ENCODE data around the gene CD300A.

The CD300A gene

DNA sequence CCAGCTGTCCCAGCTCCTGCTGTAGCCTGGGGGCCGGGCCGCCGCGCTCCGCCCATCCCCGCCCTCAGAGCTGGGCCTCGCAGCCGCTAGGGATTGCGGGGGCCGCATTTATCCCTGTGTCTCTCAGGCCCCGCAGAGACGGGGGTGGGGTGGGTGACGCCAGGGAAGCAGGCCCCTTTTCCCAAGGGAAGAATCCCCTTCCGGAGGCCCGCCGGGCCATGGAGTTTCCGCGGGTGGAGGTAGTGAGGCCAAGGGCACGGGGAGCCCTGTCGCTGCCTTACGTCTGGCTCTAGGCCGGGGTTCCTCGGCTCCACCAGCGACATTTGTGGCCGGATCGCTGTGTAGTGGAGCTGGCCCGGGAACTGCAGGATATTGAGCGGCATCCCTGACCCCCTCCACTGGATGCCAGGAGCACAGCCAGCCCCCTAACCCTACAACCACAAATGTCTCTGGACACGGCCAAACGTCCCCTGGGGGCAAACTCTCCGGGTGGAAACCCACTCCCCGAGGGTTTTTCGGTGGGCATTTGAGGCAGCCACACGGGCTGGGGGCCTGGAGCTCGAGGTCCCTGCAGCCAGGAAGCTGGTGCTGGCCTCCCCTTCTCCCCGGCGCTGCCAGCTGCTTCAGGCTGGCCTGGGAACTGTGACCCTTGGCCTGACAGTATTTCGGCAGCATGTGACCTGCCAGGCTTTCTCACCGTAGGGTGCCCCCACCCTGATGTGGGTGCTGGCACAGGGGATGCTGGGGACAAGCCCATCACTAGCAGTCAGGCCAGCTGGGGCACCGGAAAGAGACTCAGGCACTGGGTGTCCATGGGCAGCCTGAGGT, 12.0 kb upstream of the CD300A start:
- DNase-seq (ENCODE audit: low read depth in 2 of 2), result no peak

DNA sequence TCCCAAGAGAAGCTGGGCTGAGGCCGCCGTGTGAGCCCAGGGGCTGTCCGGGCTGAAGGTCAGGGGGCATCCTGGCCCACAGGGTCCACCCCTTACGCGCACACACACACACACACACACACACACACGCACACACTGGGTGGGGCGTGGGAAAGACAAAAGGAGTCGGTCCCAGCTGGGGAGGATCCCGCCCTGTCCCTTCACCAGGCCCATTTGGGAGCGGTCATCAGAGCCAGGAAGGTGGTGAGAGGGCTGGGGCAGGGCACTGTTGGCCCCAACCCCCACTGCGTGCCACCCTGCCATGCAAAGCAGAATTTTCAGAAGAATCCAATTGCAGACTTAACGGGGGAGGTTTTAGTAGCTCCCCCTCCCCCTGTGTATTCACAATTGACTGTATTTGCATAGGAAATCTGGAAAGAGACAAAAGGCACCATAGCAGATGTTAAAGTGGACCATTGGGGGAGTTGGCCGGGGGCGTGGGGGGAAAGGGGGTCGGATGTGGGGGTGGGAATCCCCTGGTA, 11.3 kb upstream of the CD300A start:
- DNase-seq (ENCODE audit: low read depth in 2 of 2), result no peak

DNA sequence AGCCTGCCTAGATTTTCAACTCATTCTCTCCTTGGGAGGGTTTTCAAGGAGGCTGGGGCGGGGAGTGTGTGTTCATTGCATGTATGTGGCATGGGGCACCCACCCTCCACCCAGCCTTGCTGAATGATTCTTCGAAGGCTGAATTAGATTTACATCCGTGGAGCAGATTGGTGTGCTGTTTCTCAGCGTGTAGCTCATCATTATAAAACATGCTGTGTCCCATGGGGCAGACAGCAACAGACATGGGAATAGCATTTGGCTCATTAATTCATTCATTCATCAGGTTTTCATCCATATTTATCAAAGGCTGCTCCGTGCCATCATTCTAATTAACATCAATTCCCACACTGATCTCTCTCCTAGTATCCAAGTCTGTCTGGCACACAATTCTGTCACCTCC, 10.6 kb upstream of the CD300A start:
- no peak for DNase-seq (ENCODE audit: low read depth in 2 of 2)

- peak; percentile 49 to 55 for DNase-seq (ENCODE audit: low read depth in 2 of 2)
These were observed 9.2 kb upstream of the CD300A start for GRCh38 chr17:74457146-74457819.

DNA sequence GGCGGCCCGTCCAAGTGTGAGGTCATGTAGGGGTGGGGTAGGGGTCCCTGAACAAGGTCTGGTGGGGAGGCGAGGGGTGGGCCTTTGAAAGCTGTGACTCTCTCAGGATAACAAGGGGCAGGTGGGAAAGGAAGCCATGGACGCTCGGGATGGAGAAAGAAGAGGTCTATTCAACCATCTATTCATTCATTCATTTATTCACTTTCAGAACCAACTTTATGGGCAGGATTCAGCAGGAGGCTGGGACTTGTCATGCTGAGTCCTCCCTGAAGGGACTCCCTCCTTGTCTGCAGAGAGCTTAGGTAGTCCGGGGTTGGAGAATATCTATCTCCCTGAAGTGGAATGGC, 8.6 kb upstream of the CD300A start:
- DNase-seq (ENCODE audit: low read depth in 2 of 2), result no peak

DNA sequence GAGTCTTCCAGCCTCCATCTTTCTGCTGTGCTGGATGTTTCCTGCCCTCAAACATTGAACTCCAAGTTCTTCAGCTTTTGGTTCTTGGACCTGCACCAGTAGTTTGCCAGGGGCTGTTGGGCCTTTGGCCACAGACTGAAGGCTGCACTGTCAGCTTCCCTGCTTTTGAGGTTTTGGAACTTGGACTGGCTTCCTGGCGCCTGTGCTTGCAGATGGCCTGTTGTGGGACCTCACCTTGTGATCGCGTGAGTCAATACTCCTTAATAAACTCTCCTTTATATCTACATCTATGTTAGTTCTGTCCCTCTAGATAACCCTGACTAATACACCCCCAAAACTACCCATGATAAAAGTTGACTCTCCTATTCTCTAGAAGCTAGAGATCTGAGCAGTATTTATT, 7.6 kb upstream of the CD300A start:
- DNase-seq (ENCODE audit: low read depth in 2 of 2), result no peak

DNA sequence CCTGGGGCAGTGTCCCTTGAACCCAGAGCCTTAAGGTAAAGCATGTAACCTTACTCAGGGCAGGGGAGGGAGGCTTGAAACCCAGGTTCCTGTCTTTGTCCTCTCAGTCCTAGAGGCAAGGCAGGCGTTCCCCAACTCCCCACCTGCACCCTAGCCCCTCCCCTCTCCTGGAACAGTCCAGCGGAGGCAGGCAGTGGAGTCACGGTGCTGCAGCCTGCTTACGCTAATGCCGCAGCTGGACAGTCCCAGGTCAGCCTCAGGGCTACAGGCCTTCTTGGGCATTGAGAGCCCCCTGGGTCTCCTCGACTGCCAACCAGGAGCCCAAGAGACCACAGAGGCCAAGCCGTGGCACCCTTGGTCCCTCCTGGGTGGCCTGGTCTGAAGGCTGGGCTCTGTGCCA, 6.8 kb upstream of the CD300A start:
- no peak for DNase-seq (ENCODE audit: low read depth in 2 of 2)

DNA sequence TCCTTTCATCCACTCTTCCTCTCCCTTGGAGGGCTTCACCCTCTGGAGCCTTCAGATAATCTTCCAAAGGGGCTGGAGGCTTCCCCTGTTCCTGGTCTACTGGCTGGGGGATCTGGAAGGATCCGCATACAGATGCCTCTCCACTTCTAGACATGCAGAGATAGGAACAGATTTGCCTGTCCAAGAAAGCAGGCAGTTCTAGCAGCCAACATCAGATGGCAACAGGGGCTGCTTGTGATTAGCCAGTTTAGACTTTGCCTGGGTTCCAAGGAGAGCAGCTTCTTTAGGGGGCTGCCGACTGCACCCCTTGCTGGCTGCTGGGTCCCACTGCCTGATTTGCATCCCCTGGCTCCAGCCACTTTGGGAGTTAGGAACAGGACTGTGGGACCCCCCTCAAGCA, 6.2 kb upstream of the CD300A start:
- DNase-seq (ENCODE audit: low read depth in 2 of 2), result no peak

- DNase-seq (ENCODE audit: low read depth in 2 of 2), result no peak
These were observed 5.4 kb upstream of the CD300A start for GRCh38 chr17:74460996-74461395.

DNA sequence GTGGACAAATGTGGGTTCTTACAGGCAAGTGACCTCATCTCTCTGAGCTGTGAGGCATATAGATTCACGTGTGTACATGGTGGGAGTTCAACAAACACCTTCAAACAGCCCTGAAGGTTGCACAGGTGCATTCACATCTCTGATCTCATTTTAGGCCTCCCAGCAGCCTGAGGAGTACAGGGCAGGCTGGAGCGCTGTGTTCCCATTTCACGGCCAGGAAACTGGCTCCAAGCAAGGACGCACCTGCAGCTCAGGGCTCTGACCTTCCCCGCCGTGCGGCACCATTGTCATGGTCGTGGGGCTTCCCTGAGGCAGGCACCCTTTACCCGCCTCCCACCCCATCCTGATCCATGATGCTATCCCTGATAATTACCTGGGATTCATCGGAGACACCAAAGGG, 4.8 kb upstream of the CD300A start:
- DNase-seq (ENCODE audit: low read depth in 2 of 2), result no peak

GRCh38 chr17:74464730-74465377, 1.6 kb upstream of the CD300A start:
- DNase-seq (ENCODE audit: low read depth in 2 of 2), result no peak

GRCh38 chr17:74465378-74466110, 890 bp upstream of the CD300A start:
- no peak for DNase-seq (ENCODE audit: low read depth in 2 of 2)

DNA sequence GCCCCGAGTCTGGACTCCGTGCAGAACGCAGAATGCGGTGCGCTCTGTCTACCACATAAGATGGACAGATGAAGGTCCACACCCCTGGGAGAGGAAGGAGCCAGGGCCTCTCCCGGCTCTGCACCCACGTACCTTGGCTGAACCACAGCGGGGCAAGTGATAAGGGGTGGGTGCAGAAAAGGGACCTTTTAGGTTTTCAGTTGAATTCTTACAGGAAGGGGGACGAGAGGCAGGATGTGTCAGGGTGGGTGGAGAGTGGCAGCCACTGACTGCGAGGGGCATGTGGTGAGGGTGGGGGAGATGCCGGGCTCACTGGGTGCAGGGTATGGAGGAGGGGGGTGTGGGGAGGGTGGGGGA, 372 bp downstream of the CD300A start:
- DNase-seq (ENCODE audit: low read depth in 2 of 2), result no peak

DNA sequence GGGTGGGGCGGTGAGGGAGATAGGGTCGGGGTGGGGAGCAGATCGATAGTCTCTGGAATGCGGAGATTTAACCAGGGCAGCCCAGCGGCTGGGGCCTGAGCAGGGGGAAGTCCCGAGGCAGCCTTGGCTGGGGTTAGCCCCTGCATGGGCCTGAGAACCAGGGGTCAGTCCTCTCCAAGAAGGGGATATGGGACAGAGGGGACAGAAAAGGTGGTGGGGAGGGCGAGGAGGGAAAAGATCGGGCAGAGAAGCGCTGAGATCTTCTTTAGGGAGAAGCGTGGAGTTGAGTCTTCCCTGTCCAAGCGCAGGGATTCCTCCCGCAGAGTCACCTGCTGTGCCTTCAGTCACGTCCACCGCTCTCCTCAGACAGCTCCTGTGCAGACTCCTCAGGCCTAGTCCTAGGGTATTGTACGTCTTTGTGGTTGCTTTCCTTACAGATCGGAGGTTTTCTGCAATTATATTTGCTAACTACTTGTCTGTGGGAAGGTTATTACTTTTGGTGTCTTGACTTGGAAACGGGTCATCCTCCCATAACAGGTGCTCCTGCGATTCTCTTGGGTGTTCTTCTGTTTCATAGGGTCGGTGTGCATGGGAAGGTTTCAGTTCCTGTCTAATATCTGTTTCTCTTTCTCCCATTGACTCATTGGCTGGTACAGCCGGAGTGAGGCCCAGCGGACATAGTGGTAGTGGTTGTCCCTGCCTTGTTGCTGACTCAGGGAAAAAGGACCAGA, 952 bp downstream of the CD300A start:
- no peak for DNase-seq (ENCODE audit: low read depth in 2 of 2)

DNA sequence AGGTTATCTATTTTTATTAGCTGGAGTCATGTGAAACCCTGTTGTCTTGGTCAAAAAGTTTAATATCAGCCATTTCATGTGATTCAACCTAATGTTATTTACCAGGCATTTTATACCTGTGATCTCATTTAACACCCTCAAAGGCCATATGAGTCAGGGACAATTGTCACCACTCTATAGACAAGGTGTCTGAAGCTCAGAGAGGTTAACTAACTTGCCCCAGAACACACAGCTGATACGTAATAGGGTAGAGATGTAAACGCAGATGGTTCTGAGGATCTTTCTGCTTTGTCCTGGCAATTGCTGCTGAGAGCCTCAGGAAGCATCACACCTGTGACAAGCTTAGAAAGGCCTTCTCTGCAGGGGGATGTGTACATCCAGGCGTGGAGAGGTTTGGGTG, 4.9 kb downstream of the CD300A start:
- no peak for DNase-seq (ENCODE audit: low read depth in 2 of 2)

DNA sequence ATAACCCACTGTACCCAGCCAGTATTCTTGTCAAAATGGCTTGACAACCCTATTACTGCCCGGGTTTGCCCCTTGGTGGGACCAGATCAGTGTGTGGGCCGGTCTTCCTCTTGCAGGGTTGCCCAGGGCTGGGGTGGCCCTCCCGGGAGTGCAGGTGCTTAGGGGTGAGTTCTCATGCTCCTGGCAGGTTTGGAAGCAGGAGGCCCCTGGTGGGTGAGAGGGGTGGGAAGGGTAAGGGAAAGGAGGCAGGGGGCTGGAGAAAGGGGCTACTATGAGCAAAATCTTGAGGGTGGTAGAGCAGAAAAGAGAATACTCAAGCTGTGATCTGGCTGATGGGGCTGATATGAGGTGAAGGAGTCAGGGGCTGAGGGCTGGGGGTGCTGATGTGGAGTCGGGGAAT, 6.5 kb downstream of the CD300A start:
- no peak for DNase-seq (ENCODE audit: low read depth in 2 of 2)

DNA sequence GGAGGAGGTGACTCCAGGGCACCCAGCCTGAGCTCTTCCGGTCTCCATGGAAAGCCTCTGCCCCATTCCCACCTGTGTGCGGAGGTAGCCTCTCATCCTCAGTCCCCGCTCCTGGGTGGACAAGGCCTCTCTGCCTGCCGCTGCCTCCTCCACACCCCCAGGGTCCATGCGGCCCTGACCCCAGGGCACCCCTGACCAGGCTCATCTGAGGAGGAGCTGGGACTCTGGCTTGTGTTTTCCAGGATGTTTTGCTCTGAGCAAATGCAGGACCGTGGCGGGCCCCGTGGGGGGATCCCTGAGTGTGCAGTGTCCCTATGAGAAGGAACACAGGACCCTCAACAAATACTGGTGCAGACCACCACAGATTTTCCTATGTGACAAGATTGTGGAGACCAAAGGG, 6.9 kb downstream of the CD300A start:
- no peak for DNase-seq (ENCODE audit: low read depth in 2 of 2)

DNA sequence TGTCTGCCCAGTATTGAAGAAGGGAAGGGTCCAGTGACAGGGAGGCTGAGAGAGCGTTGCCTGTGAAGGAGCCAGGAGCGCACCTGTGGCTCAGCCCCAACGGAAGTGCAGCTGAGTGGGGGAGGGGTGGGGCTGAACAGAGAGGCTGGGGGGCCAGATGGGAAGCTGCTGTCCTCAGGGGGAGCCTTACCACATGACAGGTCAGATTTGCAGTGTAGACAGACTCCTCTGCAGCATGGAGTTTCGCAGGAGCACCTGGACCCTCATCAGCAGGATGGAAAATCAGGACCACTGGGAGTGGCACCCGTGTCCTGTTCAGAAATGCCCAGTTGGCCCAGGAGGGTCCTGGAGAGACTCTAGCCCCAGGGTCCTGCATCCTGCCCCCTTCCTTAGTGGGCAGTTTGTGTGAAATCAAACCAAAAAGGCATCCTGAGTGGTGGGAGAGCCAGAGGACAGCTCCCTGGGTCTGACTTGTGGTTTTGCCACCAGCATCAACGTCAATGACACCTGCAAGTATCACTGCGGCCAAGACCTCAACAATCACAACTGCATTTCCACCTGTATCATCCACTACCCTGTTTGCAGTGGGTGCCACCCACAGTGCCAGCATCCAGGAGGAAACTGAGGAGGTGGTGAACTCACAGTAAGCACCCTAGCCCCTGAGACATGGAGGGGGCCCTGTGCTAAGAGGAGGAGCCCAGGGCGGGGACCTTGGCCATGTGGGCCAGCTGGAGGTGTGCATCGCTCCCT, 7.8 kb downstream of the CD300A start:
- DNase-seq (ENCODE audit: low read depth in 2 of 2), result no peak

DNA sequence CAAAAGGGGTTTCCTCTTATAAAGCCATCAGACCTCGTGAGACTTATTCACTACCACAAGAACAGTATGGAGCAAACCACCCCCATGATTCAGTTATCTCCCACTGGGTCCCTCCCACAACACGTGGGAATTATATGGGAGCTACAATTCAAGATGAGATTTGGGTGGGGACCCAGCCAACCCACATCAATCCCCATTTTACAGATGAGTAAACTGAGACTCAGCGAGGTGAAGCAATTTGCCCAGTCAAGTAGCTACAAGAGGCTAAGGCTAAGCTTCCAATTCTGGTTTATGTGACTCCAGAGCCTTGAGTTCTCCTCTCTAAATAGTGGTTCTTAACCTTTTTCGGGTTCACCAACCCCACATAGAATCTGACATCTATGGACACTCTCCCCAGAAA, 8.8 kb downstream of the CD300A start:
- DNase-seq (ENCODE audit: low read depth in 2 of 2), result no peak

DNA sequence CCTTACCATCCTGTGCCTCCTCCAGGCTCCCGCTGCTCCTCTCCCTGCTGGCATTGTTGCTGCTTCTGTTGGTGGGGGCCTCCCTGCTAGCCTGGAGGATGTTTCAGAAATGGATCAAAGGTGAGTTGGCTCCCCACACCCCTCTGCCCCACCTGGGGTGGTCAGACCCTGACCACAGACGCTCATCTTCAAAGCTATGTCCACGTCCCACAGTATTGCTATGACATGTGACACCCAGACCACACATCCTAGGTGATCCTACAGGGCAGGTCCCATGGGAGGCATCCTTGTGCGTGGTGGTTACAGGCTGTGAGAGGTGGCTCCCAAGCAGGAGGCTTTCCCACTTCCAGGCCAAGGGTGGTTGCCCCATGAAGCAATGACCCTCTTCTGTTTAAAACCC, 11.0 kb downstream of the CD300A start:
- no peak for DNase-seq (ENCODE audit: low read depth in 2 of 2)

All from stimulated activated CD8-positive, alpha-beta memory T cell treated with anti-CD3 and anti-CD28 coated beads, Interleukin-15, amount 100 ng/mL, for 4 hours (primary cell).